Kidney epithelial cell (primary cell): ENCODE results near the gene TOB2. TPM values are rescaled to one million over a fixed set of nuclear protein-coding genes. Genes with fewer than 3 reads are reported as not detected.

Source experiments
- DNase-seq: peaks from one replicate; pipeline ENCODE4 v3.0.0-alpha.2; 2010; ENCODE audit warnings: low read depth
- H3K27me3 ChIP-seq: 2 replicates; pipeline ENCODE4 v1.6.0; 2011; ENCODE audit warnings: low read length; ENCODE audit not compliant: control insufficient read depth, insufficient read depth
- H3K36me3 ChIP-seq: 2 replicates; pipeline ENCODE4 v1.5.1; 2011; ENCODE audit warnings: low read length; ENCODE audit not compliant: control insufficient read depth, insufficient read depth
- H3K4me3 ChIP-seq: 2 replicates; pipeline ENCODE4 v1.5.1; 2011; ENCODE audit warnings: low read depth, mild to moderate bottlenecking, control low read depth, low read length
- total RNA-seq: library from RNA; depleted of rRNA; stranded (reverse); fragments of >200 nt; gene quantifications from 2 replicates; pipeline ENCODE4 v1.2.3, GENCODE V29; 2015
- TF ChIP-seq, protein P1 (sequence below): IDR thresholded peaks from 2 replicates; pipeline ENCODE4 v1.5.1; 2011; ENCODE audit warnings: mild to moderate bottlenecking, moderate library complexity, low read length, control low read depth, inconsistent platforms; ENCODE audit not compliant: insufficient read depth, poor library complexity, severe bottlenecking

TOB2 gene
- total RNA-seq, 1 donor from 2014 or later = 31.2 TPM

DNA sequence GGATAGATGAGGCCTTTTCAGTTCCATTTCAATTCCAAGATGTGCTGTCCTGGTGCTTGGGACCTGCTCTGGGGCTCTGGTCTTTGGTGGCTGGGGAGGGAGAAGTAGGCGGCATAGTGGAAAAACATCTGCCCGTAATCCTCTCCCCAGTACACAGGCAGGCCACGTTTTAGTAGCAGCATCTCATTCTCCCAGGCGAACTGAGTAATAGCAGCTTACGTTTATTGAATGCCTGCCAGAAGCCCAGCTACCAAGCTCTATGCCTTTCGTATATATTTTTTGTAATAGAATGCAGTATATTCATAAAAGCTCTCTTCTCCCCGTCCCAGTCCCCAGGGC, 33.8 kb upstream of the TOB2 start:
- no peak overlapping the region for H3K4me3 ChIP-seq
- no peak for DNase-seq
- no peaks in the 10 kb centered on the region for H3K27me3 ChIP-seq
- H3K36me3 ChIP-seq = no peaks in the 10 kb centered on the region
- TF ChIP-seq, protein P1, sequence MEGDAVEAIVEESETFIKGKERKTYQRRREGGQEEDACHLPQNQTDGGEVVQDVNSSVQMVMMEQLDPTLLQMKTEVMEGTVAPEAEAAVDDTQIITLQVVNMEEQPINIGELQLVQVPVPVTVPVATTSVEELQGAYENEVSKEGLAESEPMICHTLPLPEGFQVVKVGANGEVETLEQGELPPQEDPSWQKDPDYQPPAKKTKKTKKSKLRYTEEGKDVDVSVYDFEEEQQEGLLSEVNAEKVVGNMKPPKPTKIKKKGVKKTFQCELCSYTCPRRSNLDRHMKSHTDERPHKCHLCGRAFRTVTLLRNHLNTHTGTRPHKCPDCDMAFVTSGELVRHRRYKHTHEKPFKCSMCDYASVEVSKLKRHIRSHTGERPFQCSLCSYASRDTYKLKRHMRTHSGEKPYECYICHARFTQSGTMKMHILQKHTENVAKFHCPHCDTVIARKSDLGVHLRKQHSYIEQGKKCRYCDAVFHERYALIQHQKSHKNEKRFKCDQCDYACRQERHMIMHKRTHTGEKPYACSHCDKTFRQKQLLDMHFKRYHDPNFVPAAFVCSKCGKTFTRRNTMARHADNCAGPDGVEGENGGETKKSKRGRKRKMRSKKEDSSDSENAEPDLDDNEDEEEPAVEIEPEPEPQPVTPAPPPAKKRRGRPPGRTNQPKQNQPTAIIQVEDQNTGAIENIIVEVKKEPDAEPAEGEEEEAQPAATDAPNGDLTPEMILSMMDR = no peak

DNA sequence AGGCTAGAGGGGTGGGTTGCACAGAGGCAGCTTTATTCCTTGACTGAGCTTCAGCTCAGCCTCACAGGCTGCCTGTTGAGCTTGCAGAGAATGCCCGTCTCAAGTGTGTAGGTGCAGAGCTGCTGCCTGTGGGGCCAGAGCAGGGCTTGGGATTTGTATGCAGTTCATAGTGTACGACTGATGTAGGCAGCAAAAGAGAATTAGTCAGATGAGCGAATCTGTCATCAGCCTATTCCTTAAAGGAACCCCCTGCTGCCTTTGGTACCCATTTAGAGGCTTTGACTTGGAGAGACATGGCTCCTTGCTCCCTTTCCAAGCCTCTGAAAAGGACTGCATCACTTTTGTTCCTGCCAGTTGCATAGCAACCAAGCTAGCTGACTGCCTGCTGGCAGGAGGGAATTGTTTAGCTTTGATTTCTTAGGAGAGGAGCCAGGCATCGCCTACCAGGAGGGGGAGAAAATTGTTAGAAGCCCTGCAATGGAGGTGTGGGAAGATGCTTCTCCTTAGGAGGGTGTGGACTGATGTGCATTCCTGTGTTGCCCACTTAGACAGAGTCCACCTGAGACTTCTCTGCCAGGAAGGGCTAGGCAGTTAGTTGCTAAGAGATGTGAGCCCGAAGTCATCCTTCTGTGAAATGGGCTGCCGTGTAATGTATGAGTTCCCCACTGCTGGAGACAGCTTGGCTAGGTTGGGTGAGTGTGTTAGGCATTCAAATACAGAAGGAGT, 33.2 kb upstream of the TOB2 start:
- Histone ChIP-seq H3K4me3 (no peak overlapping the region), H3K27me3 (no peaks in the 10 kb centered on the region), H3K36me3 (no peaks in the 10 kb centered on the region)
- no peak for DNase-seq
- TF ChIP-seq, protein P1 = no peak

DNA sequence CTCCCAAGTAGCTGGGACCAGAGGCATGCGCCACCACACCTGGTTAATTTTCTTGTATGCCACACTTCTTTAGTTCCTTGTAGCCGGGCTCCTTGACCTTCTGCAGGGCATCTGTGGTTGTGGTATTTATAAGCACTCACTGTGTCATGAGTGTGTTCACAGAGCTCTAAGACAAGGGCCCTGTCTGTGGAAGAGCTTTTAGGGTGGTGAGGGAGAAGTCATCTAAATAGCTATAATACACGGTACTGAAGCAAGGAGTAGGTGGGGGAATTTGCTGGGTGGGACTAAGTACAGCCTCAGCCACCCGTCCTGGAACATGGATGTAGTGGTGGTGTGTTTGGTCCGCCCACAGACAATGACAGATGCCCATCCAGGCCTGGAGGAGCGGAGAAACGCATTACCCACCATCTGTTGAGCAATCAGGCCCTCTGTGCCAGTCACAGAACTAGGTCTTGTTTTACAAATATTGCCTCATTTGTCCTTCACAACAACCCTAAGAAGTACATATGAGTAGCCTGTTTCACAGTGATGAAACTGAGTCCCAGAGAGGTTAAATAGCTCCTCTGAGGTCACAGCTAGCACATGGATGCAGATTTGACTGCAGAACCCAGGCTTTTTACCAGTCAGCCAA, 32.4 kb upstream of the TOB2 start:
- no peak for DNase-seq
- Histone ChIP-seq H3K27me3 (no peaks in the 10 kb centered on the region), H3K4me3 (no peak overlapping the region), H3K36me3 (no peaks in the 10 kb centered on the region)
- TF ChIP-seq, protein P1 = no peak

DNA sequence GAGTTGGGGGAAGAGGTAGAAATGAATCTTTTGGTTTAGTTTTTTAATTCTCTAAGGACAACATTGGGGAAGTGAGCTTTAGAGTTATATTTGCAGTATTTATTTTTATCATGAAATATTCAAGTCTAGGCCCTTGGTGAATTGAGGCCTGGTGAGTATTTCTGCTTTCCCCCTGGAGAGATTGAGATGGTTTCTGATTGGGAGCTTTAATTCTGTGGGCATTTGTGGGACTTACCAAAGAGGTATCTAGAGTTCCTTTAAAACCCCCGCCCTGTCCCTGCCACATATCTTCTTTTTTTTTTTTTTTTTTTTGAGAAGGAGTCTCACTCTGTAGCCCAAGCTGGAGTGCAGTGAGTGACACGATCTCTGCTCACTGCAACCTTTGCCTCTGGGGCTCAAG, 31.9 kb upstream of the TOB2 start:
- no peaks in the 10 kb centered on the region for H3K27me3 ChIP-seq
- DNase-seq = no peak
- no peaks in the 10 kb centered on the region for H3K36me3 ChIP-seq
- TF ChIP-seq, protein P1 = no peak
- H3K4me3 ChIP-seq = no peak overlapping the region

DNA sequence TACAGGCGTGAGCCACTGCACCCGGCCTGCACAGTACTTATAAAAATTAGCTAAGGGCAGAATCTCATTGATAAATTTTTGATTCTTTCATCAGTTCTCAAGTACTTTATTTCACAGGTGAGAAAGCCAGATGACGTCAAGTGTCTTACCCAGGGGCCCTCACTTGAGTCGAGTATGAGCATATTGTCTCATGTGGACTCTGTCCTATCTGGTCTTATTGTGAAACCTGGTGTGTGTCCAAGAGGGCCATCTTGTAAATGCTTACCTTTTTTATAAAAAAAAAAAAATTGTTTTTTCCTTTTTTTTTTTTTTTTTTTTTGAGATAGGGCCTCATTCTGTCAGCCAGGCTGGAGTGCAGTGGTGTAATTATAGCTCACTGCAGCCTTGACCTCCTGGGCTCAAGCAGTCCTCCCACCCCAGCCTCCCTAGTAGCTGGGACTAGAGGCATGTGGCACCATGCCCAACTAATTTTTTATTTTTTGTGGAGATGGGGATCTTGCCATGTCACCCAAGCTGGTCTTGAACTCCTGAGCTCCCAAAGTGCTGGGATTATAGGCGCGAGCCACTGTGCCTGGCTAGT, 28.4 kb upstream of the TOB2 start:
- Histone ChIP-seq H3K36me3 (no peaks in the 10 kb centered on the region), H3K4me3 (no peak overlapping the region), H3K27me3 (no peaks in the 10 kb centered on the region)
- TF ChIP-seq, protein P1 = no peak
- no peak for DNase-seq
